HPDE6-E6E7 (cell line): Measurements from ENCODE around the gene ZNF236.
"Not testable (repeated sequence)": the region's sequence is repeated elsewhere in the genome, so short reads cannot be mapped to it uniquely, and the experiment has no call there.

Experiments
- DNase-seq: peaks from one replicate; pipeline ENCODE4 v3.0.0; 2011; ENCODE audit warnings: missing footprints; ENCODE audit errors: extremely low spot score

ZNF236 gene

DNA sequence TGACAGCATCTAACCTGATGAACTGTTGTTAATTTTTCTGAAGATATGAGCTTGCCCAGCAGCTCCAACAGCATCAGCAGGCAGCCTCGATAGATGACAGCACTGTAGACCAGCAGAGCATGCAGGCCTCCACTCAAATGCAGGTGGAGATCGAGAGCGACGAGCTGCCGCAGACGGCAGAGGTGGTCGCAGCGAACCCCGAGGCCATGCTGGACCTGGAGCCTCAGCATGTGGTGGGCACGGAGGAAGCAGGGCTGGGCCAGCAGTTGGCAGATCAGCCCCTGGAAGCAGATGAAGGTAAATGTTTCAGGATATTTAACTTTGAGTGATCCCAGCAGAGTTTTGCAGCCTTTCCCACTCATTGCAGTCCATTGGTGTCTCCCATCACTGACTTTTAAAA, 85.9 kb downstream of the ZNF236 start:
- no peak for DNase-seq

- no peak for DNase-seq
These were observed 87.1 kb downstream of the ZNF236 start for GRCh38 chr18:76909439-76909838.

DNA sequence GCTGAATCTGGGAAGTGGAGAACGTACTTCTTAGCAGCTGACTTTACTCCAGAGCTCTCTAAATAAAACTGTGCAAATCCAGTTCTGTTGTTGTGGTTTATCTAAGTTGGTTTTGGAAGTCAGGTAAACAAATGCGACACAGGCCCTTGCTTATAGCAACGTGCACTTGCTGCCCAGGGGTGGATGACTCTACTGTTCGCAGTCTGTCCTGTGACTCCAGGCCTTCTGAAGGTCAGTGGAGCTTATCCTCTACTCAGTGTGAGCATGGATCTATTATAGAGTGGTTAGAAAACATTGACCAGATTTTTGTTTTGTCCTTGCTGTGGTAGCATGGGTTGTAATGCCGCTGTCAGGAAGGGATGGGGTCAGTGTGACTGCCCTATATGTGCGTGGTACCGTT, 89.1 kb downstream of the ZNF236 start:
- no peak for DNase-seq

DNA sequence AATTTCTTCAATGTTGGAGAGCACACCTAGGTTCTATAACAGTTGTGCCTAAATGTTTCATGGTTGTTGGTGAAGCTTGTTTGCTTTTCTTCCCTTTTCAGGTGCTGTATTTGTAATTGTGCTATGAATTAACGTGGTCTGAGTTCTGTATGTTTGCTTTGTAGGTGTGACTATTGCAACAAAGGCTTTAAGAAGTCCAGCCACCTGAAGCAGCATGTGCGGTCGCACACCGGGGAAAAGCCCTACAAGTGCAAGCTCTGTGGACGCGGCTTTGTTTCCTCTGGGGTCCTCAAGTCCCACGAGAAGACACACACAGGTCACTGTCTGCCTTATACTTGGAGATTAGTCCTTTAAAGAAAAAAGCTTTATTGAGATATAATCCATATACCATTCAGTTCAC, 91.2 kb downstream of the ZNF236 start:
- no peak for DNase-seq

DNA sequence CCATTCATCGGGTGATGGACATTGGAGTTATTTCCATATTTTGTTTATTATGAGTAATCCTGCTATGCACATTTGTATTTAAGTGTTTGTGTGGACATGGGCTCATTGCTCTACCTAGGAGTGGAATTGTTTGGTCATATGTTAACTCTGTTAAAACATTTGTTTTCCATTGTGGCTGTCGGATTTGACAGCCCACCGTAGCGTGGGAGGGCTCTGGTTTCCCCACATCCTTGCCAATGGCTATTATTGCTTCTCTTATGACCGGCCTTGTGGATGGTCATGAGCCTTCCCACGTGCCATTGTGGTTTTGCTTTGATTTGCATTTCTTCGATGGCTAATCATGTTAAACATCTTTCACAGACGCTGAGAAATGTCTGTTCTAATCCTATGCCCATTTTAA, 92.0 kb downstream of the ZNF236 start:
- DNase-seq, result no peak

DNA sequence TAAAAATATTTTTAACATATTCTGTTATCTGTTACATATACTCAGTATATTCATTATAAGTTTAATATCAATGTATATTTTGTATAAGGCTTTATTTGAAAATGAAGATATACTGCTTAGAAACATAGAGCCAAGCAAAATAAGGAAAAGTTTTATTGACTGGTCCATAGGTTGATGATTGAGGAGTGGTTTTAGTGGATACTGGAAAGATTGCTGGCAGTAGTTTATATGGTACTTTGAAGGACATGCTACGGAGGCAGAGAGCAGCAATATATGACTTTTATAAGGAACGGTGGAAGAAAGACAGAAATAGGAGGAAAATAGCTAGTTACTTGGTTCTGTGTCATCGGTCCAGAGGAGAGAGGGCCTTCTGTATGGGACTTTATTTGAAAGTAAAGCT, 92.4 kb downstream of the ZNF236 start:
- no peak for DNase-seq

DNA sequence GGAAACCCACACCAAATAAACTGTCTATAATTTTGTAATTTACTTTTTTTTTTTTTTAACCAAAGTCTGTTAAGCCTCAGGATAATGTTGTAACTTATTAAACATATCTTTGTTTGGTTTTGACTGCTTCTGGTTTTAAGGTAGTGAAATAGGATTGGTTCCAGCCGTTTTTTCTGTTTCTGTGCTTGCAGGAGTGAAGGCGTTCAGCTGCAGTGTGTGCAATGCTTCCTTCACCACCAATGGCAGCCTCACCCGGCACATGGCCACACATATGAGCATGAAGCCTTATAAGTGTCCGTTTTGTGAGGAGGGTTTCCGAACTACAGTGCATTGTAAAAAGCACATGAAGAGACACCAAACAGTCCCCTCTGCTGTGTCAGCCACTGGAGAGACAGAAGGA, 93.1 kb downstream of the ZNF236 start:
- no peak for DNase-seq

GRCh38 chr18:76920974-76921373, 98.6 kb downstream of the ZNF236 start:
- DNase-seq, result no peak

GRCh38 chr18:76922107-76922506, 99.8 kb downstream of the ZNF236 start:
- peak; percentile 14 for DNase-seq

DNA sequence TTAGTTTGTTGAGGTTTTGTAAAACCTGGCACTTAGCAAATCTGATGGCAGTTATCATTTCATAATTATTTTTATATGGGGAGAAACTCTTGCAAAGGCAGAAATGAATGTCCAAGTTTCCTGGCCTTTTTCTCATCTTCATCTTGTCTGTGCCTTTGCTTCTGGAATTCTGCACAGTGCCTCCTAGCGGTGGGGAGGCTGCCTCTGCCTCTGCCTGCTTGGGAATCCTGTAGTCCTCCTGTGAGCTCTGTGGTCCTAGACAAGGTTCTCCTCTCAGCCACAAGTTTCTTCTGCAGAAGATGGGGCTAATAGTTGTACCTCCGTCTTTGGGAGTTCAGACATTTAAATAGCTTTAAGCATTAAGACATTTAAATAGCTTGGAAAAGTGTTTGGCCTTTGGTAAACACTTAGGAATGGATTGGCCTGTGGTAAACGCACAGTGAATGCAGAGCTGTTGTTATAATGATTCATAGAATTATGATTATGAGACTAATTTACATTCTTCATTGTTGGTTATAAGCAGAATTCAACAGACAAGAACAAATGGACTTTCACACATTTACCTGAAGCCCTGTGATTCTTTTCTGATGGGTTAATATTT, 101.2 kb downstream of the ZNF236 start:
- DNase-seq, result no peak

- DNase-seq, result no peak
These were observed 103.1 kb downstream of the ZNF236 start for GRCh38 chr18:76925501-76925900.

- DNase-seq, result no peak
These were observed 104.9 kb downstream of the ZNF236 start for GRCh38 chr18:76927223-76927725.

DNA sequence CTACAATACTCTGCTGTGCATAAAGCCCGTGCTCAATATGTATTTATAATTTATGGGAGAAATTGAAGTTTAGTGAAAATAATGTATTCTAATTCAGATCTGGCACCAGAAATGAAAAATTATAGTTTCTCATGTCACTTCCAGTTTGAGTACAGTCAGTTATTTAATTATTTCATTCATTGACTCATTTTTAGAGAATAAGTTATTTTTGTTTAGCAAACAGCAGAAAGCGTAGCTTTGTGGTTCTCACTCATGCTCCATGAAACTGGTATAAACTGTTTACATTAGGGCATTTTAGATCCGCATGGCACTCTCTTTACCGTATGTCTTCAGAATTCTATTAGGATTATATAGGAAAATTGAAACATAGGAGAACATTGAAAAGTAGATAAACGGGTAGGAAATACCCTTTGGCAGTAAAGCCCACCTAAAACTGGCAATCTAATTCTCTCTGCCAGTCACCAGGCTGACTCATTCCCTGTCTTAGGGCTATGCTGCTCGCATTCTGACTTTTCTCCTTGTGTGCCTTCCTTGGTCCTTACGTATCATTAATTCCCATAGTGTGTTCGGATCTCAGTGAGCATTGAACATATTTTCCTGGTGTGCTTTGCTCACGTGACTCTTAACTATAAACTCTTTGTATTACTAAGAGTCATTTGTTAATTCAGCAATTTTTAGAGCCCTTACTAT, 106.0 kb downstream of the ZNF236 start:
- no peak for DNase-seq

DNA sequence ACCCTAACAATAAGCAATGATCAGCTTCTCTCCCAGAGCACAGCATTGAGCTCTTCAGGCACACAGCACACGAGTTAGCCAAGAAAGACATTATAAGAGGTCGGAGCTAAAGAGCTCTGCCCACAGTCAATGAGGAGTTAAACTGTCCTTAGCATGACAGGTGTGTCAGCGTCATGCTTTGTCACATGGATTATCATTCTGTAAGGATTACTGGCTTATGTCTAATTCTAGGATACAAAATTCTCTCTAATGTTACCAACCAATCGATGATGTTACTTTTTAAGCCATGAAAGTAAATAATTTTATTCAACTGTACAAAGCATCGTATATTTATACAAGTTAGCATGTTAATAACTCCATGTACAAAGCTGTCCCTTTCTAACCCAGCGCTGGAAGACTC, 108.8 kb downstream of the ZNF236 start:
- DNase-seq, result no peak

DNA sequence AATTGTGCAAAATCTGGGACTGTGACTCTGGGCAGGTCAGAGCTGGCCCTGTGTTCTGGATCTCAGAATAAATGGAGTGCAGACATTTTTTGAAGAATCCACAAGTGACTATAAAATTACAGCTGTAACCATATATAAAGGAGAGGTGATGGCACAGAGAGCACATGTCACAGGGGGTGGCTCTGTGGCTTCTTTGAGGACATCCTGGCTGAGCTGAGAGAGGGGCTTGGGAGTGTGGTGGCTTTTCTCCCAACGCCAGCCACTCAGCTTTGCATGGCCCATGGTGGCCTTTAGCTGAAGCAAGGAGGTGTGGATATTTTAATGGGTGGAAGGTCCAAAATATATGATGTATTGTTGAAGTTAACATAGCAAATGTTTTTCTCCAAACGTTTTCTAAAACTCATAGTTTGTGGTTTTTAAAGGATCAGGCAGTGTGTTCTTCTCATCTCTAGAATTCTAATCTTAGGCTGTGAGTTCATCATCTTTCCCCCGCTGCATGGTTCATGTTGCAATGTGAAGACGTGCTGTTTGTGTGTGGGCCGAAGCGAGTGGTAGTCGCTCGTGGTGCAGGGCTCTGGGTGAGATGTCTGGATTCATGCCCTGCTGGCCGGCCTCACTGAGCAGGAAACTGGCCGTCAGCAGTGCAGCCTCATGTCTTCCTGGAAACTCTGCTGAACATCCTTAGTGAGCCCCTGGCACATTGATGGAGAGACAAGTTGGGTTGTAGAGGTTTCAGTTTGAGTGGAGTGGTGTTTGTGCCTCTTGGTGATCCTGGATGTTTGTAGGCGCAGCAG, 109.9 kb downstream of the ZNF236 start:
- DNase-seq, result no peak

- no peak for DNase-seq
These were observed 113.5 kb downstream of the ZNF236 start for GRCh38 chr18:76935722-76936337.

- no peak for DNase-seq
These were observed 114.5 kb downstream of the ZNF236 start for GRCh38 chr18:76936877-76937276.

- no peak for DNase-seq
These were observed 115.2 kb downstream of the ZNF236 start for GRCh38 chr18:76937597-76937996.

- no peak for DNase-seq
These were observed 116.3 kb downstream of the ZNF236 start for GRCh38 chr18:76938619-76939018.

DNA sequence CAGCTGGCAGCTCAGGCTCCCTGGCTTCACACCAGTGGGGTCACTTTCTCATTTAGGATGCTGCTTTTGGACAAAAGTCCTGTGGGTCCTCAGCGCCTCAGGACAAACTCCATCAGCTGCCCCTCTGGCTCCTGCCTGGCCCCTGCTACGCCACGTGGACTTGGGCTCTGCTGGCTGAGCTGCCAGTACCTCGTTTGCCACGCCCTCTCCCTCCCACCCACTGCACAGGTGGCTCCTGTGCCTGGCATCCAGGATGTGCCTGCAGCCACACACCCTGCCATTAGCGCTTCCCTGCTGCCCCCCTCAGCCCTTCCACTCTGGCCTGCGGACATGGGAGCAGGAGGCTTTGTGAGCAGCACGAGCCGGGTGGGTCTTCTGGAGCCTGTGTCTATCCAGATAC, 118.9 kb downstream of the ZNF236 start:
- no peak for DNase-seq

DNA sequence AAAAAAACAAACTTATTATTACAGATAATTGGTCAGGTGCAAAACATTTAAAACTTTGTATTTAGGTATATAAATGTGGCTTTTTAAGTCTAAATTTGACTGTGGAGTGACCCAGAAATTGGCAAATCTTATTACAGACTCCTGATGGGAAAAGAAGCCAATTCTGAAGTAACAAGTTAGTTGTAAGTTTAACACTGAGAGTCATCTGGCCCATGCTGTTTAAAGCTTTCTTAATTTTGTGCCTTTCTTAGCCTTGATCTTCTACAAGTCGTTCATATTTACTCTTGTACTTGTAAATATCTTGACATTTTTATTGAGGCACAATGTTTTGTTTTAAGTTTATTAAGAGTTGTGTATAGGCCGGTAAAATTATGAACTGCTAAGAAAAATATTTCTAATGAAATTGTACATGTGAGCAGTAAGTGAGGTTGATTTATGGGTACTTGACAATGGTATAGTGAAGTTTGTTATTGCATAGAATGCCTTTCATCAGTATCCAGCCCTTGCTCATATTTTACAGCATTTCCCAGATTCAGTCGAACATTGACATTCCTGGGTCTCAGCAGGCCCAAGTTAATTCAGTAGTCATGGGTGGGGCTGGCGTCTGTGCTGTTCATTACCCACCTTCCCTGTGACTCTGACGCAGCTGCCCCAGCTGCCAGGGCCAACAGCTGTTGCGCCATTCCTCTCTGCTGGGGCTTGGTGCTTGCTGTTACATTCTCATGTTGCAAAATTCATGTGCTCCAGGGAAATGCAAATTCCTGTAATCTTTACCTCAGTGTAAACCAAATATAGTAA, 121.4 kb downstream of the ZNF236 start:
- DNase-seq, result no peak

GRCh38 chr18:76944346-76944745, 122.0 kb downstream of the ZNF236 start:
- not testable (repeated sequence) for DNase-seq
